HG02840 (cell line): ENCODE measurements around the gene NHERF1.

Experiments
- ATAC-seq: cut with Tn5 transposase; IDR thresholded peaks from one replicate; pipeline ENCODE4 v1.9.1; 2021; ENCODE audit warnings: mild to moderate bottlenecking, moderate library complexity, moderate number of reproducible peaks; ENCODE audit not compliant: unreplicated experiment, low FRiP score

The NHERF1 gene

GRCh38 chr17:74732042-74732867 is 16.2 kb upstream of the NHERF1 start:
- no peak for ATAC-seq

- no peak for ATAC-seq
These were observed 14.9 kb upstream of the NHERF1 start for GRCh38 chr17:74733365-74734122.

GRCh38 chr17:74734256-74734655 is 14.2 kb upstream of the NHERF1 start:
- ATAC-seq: no peak

- no peak for ATAC-seq
These were observed 11.7 kb upstream of the NHERF1 start, which contains the start of gene RAB37 for GRCh38 chr17:74736513-74737298. TSS of gene RAB37 (plus strand) at chr17:74737256. CDS start at chr17:74737273, 17 bp downstream.

- no peak for ATAC-seq
These were observed 11.0 kb upstream of the NHERF1 start for GRCh38 chr17:74737299-74738050.

GRCh38 chr17:74738051-74738996 is 10.1 kb upstream of the NHERF1 start:
- ATAC-seq: no peak

GRCh38 chr17:74739227-74739831 is 9.1 kb upstream of the NHERF1 start:
- ATAC-seq: no peak

GRCh38 chr17:74740173-74740572 is 8.3 kb upstream of the NHERF1 start:
- ATAC-seq: no peak

GRCh38 chr17:74740641-74741387 is 7.6 kb upstream of the NHERF1 start:
- no peak for ATAC-seq

GRCh38 chr17:74742153-74742515 is 6.3 kb upstream of the NHERF1 start:
- no peak for ATAC-seq

GRCh38 chr17:74742978-74743545 is 5.4 kb upstream of the NHERF1 start:
- no peak for ATAC-seq

- no peak for ATAC-seq
These were observed 4.7 kb upstream of the NHERF1 start for GRCh38 chr17:74743755-74744154.

GRCh38 chr17:74744349-74744713 is 4.1 kb upstream of the NHERF1 start:
- ATAC-seq: no peak

GRCh38 chr17:74744714-74745547 is 3.5 kb upstream of the NHERF1 start:
- ATAC-seq: no peak

- no peak for ATAC-seq
These were observed 2.8 kb upstream of the NHERF1 start for GRCh38 chr17:74745548-74746177.

- no peak for ATAC-seq
These were observed 2.1 kb upstream of the NHERF1 start for GRCh38 chr17:74746376-74746775.
